NOMO-1 treated with DMSO at 0.1 percent for 48 hours (cell line): ENCODE measurements around the gene SPAG16.

ENCODE experiments used
- DNase-seq: peaks from one replicate; lab custom pipeline; 2025; ENCODE audit not compliant: unreplicated experiment; lab: John Stamatoyannopoulos, UW

Gene SPAG16

GRCh38 chr2:214233164-214233563 is 948.9 kb downstream of the SPAG16 start:
- DNase-seq, result no peak

GRCh38 chr2:214242797-214243196 is 958.5 kb downstream of the SPAG16 start:
- DNase-seq, result no peak

- DNase-seq, result no peak
Observed at GRCh38 chr2:214244847-214245246, 960.6 kb downstream of the SPAG16 start.

- no peak for DNase-seq
Observed at GRCh38 chr2:214246417-214246816, 962.2 kb downstream of the SPAG16 start.

DNA sequence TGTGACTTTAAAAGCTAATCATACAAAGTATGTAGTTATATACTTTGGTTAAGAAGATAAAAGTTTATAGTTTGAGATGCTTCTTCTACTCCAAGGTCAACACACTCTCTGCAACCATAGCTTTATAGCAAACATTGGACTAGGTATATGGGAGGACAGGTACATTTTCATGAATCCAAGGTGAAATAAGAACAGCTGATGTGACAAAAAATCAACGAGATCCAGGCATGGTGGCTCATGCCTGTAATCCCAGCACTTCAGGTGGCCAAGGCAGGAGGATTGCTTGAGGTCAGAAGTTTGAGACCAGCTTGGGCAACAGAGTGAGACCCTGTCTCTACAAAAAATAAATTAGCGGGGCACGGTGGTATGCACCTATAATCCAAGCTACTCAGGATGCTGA is 963.3 kb downstream of the SPAG16 start:
- DNase-seq, result no peak

- no peak for DNase-seq
Observed at GRCh38 chr2:214255046-214255445, 970.8 kb downstream of the SPAG16 start.

GRCh38 chr2:214261683-214262082 is 977.4 kb downstream of the SPAG16 start:
- no peak for DNase-seq

DNA sequence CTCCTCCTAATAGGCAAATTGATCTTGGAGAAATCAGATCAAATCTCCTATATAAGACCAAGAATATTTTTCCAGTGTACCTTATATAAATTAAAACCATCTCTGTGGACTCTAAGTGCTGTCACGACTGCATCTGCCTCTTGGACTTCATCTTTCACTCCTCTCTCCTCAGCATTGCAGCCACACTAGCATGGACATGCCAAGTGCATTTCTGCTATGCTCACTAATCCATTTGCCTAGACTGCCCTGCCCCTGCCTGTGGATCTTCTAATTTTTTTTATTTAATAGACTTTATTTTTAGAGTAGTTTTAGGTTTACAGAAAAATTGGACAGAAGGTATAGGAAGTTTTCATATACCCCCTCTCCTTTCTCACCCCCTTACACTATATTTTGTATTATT is 979.9 kb downstream of the SPAG16 start:
- DNase-seq, result no peak

DNA sequence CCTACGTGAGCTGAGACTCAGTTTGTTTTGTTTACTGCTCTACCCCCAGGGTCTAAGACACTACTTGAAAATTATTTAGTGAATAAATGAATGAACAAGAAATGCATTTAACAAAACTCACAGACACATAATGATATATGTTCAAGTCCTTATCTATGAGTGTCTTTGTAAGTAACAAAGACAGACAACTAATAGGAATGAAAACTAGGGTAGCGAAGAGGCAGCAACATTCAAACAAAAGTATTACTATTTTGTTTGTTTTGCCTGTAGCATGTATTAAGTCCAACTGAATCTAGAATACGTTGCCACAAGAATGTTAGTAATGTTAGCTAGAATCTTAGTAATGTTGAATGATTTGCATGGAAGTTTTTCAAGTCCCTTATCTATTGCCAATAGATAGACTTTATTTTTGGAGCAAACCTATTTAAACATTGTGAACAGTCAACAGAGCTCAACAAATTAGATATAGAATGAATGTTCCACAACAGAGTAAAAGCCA is 981.8 kb downstream of the SPAG16 start:
- DNase-seq, result no peak

DNA sequence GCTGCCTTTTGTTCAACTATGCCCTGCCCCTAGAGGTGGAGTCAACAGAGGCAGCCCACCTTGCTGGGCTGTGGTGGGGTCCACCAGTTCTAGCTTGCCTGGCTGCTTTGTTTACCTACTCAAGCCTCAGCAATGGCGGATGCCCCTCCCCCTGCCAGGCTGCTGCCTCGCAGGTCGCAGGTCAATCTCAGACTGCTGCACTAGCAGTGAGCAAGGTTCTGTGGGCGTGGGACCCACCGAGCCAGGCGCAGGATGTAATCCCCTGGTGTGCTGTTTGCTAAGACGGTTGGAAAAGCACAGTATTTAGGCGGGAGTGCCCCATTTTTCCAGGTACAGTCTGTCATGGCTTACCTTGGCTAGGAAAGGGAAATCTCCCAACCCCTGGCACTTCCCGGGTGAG is 993.6 kb downstream of the SPAG16 start:
- DNase-seq, result no peak

- DNase-seq, result no peak
Observed at GRCh38 chr2:214286011-214286410, 1001.7 kb downstream of the SPAG16 start.

DNA sequence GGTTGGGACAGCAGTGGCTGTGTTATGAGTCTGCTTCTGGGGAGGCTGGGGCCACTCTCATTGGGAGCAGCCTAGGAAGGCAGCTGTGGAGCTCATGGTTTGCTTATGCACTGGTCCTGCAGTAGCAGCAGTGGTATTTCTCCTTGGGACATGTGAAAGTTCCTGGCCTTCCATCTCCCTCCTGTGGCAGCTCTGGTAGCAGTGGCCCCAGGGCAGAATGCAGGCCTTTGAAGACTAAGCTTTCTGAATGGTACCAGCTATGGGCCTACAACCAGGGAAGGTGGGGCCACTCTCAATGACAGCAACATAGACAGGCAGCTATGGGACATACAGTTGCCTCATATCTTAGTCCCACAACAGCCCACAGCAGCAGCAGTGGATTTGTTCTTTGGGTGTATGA is 1009.3 kb downstream of the SPAG16 start:
- DNase-seq, result no peak

- no peak for DNase-seq
Observed at GRCh38 chr2:214294426-214294825, 1010.2 kb downstream of the SPAG16 start.

GRCh38 chr2:214297423-214297822 is 1013.2 kb downstream of the SPAG16 start:
- no peak for DNase-seq

- DNase-seq, result no peak
Observed at GRCh38 chr2:214310319-214310718, 1026.1 kb downstream of the SPAG16 start.

DNA sequence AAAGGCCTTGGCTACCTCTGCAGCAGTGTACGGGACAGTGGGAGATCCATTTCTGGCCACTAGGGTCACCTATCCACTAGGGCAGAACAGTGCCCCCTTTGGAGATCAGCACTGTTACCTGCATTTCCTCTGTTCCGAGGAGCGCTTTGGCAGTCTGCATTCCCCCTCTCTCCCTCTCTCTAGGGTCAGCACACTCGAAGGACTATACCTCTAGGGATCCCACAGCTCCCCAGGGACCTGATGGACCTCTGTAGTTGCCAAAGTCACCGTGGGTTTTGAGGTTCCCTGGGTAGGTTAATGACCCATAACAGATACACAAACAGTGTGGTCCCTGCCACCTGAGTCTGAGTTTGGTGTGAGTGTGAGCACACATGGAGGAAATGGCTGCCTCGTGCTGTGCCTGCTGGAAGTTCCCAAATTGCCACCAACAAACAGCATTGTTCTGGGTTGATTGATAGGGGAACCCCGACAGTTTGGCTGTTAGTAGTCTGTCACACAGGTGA is 1026.8 kb downstream of the SPAG16 start:
- DNase-seq, result no peak

GRCh38 chr2:214311931-214312749 is 1027.9 kb downstream of the SPAG16 start:
- no peak for DNase-seq

- DNase-seq, result no peak
Observed at GRCh38 chr2:214315324-214315723, 1031.1 kb downstream of the SPAG16 start.

DNA sequence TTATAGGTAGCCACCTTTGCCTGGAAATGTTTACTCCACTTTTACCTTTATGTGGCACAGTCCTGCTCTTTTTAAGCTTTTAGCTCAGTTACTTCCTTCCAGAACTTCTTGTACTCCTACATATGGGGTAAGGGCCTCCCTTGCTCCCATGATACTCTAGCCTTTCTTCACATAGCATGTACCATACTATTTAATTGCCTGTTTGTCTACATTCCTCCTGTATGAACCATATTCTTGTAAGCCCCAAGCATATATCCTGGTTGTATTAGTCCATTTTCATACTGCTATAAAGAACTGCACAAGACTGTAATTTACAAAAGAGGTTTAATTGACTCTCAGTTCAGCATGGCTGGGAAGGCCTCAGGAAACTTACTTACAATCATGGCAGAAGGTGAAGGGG is 1035.9 kb downstream of the SPAG16 start:
- DNase-seq, result no peak

DNA sequence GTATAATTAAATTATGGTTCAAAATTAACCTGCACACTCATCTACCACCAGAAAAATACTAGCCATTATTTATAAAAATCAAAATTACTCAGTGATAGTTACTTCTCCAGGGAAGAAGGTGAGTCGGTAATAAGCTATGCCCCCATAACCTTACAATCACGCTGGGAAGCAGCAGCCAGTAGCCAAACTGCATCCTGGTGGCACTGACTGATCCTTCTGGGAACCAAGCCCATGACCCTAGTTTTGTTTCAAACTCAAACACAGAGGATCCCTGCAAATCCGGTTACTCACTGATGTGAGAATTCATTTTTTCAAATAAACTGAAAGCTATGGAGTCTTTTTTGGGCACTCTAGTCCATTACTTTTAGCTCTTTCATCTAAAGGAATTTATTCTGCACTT is 1038.4 kb downstream of the SPAG16 start:
- no peak for DNase-seq

DNA sequence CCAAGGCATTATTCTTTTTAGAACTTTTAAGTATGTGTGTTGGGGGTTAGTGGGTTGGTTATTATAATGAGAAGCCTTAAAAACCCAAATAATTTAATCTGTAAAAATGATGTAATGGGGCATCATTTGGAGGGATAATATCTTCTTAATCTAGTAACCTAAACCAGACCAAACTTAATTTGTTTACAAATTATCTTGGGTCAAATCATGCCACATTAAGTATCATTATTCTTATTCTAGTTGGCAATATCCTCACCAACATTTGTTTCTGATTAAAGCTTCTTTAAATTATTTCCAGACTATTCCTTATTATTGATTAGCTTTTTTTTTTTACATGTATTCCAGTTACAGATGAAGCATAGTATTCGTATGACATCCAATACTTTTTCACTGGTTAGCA is 1041.1 kb downstream of the SPAG16 start:
- DNase-seq, result no peak

- DNase-seq, result no peak
Observed at GRCh38 chr2:214328941-214329340, 1044.7 kb downstream of the SPAG16 start.

DNA sequence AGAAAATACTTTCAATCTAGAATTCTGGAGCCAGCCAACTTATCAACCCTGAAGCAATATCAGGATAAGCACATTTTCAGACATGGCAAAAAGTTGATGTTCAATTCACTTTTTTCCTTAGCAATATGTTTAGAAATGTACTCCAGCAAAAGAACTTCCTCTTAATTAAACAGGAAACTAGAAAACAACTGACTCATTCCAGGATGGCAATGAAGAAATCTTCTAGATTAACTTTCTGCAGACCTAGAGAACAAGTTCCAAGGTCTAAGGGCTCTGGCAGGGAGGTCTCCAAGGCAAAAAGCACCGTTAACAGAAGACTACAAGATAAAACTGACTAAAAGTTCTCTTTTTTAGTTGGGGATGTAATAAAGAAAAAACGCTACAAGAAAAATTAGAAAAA is 1057.4 kb downstream of the SPAG16 start:
- DNase-seq, result peak; percentile 30
